NCI-H128 (cell line): ENCODE measurements around the gene CCDC27.

Experiments
- DNase-seq: peaks from one replicate; lab custom pipeline; 2025; ENCODE audit not compliant: unreplicated experiment; lab: John Stamatoyannopoulos, UW

CCDC27 gene

DNA sequence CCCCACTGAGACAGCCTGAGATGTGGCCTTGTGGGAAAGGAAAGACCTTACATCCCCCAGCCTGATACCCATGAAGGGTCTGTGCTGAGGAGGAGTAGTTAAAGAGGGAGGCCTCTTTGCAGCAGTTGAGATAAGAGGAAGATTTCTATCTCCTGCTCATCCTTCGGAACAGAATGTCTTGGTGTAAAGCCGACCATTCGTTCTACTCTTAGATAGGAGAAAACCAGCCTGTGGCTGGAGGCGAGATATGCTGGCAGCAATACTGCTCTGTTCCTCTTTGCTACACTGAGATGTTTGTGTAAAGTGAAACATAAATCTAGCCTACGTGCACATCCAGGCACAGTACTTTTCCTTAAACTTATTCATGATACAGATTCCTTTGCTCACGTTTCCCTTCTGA, 1.5 kb upstream of the CCDC27 start:
- DNase-seq: no peak

DNA sequence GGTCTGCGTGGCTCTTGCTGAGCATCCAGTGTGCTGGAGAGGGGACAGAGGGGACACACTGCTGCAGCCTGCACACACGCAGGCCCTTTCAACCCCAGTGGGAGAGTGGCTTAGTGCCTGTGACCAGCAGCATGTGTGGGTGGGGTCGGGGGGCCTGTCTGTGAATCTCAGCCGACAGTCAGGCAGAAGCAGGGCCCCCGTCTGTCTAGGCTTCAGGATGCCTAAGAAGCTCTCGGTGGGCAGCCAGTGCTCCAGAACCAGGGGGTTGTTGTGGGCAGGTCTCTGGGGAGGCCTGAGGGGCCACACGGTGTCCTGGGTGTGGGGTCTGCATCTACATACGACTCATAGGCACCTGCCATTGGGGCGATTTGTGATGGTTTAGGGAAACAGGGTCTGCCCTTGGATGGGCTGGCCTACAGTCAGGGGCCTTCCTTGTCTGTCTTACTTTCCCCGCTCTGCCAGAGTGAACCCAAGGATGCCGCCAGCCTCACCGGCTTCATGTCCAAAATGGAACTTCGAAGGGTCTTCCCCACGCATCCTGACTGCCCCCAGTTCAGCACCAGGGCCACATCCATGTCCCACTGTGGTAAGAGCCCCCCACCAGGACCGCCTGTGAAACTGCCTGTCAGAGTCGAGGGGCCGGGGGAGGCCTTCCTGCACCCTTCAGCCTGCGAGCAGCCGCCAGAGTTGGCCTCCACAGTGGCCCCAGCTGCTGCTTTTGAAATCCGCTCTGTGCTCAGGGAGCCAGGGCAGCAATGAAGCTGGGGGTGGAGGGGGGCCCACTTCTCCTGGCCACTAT, 1.6 kb downstream of the CCDC27 start:
- no peak for DNase-seq

DNA sequence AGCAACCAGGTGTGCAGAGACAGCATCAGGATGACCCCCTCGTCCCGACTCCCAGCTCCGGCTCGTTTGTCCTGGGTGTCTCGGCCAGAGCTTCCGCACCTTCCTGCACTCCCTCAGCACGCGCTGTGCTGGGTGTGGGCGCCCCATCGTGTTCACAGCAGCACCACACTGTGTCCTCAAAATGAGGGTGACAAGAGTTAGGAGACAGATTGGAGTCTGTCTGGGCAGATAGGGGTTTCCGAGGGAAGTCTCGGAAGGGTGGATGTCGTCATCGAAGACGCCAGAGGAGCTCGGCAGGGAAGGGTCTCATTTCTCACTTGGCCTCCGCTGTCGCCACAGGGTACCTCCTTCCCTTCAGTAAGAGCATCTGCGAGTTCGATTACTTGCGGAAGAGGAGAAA, 4.1 kb downstream of the CCDC27 start:
- no peak for DNase-seq

DNA sequence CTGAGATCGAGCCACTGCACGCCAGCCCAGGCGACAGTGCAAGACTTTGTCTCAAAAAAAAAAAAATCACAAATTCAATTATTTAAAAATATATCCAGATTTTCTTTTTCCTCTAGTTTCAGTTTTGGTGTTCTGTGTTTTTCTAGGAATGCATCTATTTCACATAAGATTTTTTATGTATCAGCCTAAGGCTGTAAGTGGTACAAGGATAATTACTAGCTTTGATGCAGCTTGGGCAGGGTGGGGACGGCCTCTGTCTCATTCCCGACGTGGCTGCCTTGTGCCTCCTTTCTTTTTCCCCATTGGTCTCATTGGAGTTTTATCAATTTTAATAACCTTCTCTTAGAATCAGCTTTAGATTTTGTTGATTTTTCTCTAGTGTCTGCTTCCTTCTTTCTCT, 6.9 kb downstream of the CCDC27 start:
- no peak for DNase-seq

DNA sequence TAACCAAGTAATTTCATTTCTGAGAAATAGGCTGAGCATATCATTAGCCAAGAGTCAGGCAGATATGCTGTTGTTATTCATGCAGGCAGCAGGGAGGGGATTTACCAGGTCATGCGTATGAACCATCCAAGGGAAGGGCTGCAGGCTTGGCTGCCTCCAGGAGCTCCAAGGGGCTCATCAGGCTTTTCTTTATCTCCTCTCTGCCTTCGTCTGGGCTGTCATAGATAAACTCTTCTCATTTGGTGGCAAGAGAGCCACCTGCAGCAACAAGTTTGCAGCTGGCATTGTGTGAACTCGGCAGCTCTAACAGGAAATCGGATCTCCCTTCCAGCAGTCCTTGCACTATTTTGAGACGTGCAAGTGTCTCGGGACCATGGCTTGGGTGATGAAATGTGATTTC, 7.5 kb downstream of the CCDC27 start:
- no peak for DNase-seq

DNA sequence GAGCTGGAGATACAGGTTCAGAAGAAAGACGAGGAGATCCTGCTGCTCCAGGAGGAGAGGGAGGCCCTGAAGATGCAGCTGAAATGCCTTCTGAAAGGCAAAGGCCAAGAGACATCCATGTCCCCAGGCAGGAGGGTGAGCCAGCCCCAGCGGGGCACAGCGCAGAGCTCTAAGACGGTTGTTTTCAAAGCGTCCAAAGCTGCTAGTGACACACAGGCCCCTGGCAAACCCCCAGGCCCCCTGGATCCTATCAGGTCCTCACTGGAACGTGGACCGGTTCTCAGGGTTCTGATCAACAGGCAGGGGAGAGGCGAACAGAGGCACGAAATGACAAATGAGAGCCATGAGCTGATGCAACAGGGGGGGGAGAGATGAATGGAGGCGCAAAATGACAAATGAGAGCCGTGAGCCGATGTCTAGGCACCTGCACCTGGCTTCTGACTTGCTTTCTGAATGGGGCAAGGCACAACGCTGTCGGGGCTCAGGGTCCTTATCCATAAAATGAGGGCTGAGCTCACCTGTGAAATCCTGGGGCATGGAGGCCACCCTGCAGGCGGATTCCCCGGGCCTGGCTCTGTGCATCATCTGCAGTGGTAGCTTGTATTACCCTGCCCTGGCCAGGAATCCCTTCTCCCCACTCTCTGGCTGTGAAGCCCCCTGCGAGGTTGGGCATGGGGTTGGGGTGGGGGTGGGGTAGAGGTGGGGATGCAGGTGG, 9.2 kb downstream of the CCDC27 start:
- DNase-seq: no peak

DNA sequence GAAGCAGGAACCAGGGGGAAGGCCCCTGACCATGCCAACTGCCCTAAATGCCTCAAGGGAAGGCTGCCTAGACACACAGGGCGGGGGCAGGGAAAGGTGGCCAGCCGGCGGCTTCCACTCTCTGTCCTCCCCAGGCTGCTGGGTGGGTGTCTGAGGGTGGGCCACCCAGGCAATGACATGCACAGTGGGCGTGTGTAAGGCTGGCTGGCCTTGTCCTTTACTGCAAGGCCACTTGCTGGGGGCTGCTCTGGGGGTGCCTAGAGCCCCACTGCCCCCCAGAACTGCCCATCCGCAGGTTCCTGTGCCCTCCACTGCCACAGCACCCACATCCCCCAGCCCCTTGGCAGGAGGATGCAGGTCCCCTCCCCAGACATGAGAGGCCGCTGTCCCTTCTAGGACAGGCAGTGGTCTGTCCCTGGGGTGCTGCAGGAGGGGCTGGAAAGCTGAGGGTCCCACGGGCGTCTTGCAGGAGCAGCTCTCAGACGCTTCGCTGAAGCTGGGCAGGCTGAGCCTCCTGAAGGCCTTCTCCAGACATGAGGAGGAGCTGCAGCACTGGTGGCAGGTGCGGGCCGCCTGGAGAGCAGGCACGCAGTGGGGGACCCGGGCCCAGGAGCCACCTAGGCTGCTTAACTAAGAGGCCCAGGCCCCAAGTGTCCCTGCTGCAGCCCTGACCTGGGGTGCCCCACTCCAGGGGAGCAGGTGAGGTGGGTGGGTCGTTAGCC, 10.1 kb downstream of the CCDC27 start:
- DNase-seq: no peak

DNA sequence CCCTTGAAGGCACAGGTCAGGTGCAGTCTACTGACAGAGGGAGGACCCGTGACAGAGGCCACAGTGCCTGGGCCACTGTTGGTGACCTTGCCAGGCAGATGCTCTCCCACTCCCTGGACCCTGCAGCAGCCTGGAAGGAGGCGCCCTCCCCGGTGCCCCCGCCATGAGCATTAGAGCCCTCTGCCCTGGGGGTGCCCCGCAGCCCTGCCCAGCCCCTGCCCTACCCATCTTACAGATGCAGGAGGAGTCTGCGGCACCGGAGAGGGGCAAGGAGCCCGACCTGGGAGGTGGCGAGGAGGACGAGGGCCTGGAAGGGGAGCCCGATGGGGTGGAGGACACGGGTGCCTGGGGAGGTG, 10.6 kb downstream of the CCDC27 start:
- DNase-seq: no peak

DNA sequence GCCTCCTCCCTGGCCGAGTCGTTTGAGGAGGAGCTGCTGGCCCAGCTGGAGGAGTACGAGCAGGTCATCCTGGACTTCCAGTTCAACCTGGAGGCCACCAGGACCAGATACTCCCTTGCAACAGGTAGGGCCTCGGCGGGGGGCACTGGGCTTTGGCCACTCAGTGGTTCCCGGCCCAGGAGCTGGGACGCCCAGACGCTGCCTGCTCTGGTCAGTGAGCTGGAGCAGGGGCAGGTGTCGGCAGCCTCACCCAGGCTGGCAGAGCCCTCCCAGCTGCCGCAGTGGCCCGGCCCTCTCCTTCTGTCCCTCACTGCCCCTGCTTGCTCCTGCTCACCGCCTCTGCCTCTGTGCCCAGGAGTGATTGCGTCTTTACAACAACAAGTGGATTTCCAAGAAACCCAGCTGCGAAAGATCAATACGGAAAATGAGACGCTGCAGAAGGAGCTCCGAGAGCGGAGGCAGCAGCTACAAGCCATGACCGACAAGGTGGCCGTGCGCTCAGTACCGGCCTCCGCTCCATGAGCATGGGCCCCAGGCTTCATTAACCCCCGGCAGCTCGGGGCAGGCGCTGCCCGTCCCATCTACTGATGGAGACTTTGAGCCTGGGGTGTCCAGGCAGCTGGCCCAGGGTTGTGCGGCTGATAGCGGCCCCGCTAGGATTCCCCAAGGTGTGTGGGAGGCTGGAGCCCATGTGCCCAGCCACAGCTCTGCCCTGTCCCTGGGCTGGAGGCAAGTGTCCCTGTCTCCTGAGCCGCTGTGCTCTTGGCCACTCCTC, 11.3 kb downstream of the CCDC27 start:
- no peak for DNase-seq

DNA sequence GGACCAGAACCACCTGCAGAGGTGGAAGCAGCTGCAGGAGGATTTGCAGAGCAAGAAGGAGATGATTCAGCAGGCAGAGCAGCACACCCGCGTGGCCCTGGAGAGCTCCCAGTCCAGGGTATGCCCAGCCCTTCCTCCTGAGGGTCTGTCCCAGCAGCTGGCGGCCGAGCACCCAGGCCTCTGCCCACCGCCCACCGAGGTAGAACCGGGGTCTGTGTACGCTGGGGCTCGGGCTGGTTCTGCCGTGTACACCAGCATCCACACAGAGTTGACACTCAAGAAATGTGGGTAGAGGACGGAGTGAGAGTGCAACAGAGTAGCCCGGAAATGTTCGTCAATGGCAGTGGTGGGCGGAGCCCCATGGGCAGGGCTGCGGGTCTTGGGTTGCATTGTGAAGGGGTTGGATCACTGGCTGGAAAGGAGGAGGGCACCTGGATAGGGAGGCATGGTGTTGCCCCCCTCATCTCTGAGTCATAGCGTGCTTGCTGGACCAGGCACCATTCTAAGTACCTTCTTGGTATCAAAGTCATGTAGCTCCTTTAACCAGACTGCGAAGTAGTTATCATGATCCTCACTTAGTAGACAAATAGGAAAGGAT, 15.2 kb downstream of the CCDC27 start:
- no peak for DNase-seq

DNA sequence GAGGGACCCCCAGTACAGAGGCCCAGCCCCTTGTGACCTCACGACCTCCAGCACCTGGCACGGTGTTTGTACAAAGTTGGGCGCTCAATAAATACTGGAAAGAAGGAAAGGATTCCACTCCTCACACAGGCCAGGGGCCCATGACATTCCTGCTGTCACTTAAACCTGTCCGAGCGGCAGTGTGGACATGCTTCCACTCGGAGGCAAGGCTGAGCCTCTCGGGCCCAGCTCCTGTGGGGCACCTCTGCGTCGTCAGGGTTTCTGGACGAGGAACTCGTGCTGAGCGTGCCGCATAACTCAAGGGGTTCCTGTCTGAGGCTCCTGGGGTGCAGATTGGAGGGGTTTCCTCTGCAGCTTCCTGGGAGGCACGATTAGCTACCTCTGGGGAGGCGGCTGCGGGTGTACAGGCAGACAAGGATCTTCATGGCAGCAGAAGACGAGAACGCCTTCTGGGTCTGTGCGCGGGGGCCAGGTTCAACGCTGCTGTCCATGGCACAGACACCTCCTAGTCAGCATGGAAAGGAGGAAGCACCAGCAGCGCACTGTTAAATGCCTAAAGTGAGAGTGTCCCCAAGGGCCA, 16.7 kb downstream of the CCDC27 start:
- DNase-seq: no peak

DNA sequence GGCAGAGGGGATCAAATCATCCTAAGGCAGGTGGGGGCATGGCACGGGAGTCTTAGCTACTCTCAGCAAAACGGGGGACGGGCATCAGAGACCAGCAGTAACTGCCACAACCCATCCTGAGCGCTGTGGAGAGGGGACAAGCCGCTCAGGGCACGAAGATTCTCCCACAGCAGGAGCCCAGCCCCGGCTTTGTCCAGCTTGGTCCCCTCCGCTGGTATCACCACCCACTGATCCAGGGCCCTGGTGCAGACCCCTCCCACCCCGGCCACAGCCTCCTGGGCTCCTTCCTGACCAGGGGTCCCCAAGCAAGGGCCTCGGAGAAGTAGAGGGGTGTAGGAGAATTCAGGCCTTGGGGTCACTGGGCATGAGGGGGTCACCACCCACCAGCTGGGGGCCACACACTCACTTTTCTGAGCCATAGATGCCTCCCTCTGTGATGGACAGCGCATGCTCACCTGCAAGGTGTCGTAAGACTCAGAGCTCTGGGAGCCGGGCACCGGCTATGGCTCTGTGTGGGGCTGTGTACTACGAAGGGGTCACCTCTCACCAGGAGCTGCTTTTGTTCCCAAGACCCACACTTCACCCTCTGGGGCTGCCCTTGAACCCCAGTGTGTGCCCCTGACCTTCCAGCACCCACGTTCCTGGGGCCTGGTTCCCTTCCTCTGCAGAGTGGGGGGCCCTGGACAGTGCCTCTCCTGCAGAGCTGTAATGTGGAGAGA, 18.0 kb downstream of the CCDC27 start:
- DNase-seq: no peak

DNA sequence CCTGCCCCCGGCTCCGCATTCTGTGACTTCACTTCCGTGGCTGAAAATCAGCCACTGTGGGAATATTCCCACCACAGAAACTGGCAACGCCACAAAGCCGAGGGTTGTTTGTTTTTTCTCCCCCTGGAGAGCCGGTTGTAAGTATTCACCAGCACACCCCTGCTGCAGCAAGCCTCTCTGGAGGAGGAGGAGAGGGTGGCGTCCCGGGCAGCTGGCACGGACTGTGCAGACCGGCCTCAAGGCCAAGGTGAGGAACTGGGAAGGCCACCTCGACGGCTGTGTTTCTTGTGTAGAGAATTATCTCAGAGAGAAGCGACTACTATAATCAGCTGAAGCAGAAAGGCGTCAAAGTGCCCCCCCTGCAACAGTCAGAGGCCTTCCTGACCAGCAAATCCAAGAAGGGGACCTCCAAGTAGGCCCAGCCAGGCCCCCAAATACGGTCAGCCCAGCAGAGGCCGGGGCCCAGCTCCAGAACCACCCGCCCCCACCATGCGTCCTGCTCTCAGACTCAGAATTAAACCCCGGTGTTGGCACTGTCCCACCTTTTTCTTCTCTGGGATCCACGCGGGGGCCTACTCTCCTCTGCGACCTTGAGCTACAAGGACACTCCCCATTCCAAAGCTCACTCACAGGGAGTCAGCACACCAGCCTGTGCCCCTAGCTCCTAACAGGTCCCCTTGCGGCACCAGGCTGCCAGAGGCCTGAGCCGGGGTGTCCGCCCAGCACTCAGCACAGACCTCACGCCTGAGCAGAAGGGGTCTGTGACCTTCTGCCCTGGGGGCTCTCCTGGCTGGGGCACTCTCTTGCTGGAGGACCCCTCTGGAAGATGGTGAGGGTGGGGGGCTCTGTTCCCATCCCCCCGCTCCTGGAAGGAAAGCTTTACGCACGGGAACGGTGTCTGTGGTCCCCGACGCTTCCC, 19.1 kb downstream of the CCDC27 start:
- no peak for DNase-seq

DNA sequence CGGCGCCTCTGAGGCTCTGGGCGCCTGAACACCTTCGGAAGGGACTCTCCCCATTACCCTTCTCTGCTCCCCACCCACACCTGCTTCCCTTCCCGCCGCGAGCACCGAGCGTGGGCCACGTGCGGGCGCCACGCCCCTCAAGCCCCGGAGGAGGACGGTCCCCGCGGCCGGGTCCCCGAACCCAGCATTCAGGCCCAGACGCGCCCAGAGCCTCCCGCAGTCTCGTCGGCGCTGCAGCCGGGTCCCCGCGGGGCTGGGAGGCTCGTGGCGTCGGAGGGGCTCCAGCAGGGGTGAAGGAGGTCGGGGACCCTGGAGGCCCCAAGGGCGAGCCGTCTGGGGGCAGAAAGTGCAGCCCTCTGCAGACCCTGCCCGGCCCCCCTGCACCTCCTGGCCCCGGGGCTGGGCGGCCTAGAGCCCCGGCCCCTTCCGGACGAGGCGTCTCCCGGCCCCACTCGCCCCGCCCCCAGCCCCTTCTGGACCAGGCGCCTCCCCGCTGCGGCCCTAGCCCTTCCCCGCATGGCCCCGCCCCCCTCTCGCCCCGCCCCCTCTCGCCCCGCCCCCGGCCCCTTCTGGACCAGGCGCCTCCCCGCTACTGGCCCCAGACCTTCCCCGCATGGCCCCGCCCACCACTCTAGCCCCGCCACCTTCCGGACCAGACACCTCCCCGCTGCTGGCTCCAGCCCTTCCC, 19.9 kb downstream of the CCDC27 start:
- peak; percentile 65 for DNase-seq

DNA sequence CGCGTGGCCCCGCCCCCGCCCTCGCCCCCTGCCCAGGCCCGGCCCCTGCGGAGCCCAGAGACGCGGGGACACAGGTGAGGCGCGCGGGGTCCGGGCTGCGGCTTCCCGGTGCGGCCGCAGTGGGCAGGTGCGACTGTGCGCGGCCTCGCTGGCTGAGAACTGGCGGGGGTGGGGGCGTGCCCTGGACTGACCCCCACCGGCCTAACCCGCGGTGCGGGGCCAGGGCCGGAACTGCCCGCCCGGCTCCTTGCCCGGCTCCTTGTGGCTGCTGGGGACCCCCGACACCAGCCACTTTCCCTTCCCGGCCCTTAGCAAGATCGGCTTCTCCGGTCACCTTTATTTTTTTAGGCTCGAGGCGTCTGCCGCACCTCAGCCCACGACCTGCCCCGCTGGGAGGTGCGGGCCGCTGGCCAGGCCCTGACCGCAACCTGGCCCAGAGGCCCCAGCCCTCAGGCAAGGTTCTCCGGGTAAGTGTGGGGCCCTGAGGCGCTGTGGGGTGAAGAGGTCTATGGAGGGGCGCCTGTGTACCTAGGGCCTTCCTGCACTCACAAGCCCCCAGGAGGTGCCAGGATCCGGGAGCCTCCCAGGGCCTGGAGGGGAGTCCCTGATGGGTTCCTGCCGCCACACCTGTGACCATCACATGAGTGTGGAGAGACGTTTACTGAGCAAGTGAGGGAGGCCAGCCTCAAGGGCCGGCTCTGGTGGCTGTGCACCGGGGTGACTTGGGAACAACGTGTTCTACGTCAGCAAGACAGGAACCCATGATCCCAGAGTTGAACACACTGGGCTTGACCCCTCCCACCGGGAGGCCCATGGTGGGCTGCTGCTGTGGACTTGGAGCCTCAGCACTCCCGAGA, 20.7 kb downstream of the CCDC27 start, which contains the start of gene SMIM1:
TSS of gene SMIM1 (plus strand) at position 35 of the 857 bp plus-strand sequence. CDS start 2,625 bp downstream, outside the sequence.
- no peak for DNase-seq

DNA sequence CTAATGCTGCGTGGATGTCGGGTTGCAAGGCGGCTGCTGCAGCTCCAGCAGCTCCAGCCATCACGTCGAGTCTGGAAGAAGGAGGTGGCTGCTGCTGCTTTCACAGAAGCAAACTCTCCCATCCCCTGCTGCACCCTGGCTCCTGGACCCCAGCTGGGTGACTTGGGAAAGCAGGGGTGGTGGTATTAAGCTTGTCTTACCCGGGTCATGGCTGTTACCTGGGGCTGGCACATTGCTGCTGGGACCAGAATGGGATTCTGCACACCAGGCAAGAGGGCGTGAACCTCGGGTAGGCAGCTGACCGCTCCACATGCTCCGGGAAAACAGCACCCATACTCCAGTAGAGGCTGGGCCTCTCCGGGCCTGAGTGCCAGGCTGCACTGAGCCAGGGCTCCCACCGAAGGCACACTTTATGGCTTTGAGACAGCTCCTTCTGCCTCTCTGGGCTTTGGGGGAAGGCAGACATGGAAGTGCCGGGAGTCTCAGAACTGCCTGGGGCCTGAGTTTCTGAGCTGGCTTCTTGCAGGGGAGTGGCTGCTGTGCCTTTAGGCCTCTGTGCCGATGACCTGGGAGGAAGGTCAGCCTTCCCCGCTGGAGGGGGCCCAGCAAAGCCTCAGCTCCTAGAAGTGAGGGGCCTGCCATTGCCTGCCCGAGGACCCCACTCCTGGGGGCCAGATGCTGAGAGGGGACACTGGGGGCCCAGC, 21.5 kb downstream of the CCDC27 start:
- DNase-seq: no peak
